KOPT-K1 (cell line): Measurements from ENCODE around the gene CIPC.

Experiments used
- H3K27ac ChIP-seq: fragments of 200-600 bp; sonication (generic); 2 replicates; pipeline ENCODE4 v1.5.1; 2016; ENCODE audit warnings: antibody characterized with exemption, mild to moderate bottlenecking, low read depth, low read length; ENCODE audit not compliant: poor library complexity, severe bottlenecking
- H3K36me3 ChIP-seq: fragments of 200-600 bp; sonication (generic); 2 replicates; pipeline ENCODE4 v1.5.1; 2017; ENCODE audit warnings: antibody characterized with exemption, mild to moderate bottlenecking, low read length, moderate library complexity; ENCODE audit not compliant: insufficient read depth
- H3K9me3 ChIP-seq: fragments of 200-600 bp; sonication (generic); 2 replicates; pipeline ENCODE4 v1.5.1; 2017; ENCODE audit warnings: antibody characterized with exemption, low read length, mild to moderate bottlenecking; ENCODE audit not compliant: insufficient read depth, poor library complexity, severe bottlenecking

The CIPC gene, protein sequence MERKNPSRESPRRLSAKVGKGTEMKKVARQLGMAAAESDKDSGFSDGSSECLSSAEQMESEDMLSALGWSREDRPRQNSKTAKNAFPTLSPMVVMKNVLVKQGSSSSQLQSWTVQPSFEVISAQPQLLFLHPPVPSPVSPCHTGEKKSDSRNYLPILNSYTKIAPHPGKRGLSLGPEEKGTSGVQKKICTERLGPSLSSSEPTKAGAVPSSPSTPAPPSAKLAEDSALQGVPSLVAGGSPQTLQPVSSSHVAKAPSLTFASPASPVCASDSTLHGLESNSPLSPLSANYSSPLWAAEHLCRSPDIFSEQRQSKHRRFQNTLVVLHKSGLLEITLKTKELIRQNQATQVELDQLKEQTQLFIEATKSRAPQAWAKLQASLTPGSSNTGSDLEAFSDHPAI

DNA sequence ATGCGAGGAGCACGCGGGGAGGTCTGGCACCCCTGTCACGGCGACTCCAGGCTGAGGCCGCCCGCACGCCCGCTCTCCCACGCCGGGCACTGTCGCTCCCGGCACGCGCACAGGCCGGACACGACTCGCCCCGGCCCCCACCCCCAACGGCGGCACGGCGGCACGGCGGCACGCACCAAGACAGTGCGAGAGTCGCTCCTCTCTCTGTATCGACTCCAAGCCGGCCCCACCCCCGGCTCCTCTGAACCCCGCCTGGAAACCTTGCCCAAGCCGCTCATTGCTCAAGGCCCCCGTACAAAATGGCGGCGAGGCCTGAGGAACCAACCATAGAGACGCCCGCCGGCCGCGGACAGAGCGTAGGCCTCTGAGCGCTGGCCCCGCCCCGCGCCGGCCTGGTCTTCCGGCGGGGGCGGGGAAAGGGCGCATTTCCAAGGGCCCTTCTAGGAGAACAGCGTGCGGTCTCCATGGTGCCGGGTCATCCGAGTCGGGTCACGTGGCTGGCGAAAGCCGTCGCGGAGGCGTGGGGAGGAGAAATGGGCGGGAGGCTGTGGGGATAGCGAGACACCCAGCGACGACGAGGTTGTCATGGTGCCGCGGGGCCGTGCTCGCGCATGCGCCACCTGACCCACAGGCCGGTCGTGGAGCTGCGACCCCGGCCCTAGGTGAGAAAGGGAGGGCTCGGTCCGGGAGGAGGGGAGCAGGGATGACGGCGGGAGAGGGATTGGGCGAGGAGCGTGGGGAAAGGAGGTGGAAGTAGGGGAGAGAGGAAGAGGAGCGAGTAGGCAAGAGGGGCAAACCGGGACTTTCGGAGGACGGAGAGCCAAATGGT is at the start of gene CIPC:
Gene CIPC (plus strand): TSS at position 559 of the 829 bp plus-strand sequence. CDS start 7,451 bp downstream, outside the sequence.
- Histone ChIP-seq H3K27ac (peak within 1 kb of the TSS; percentile 80), H3K36me3 (no peaks in the 10 kb centered on the region)

GRCh38 chr14:77051116-77051515 is 46.9 kb upstream of the CIPC start:
- no peaks in the 10 kb centered on the region for H3K9me3 ChIP-seq
- no peaks in the 10 kb centered on the region for H3K36me3 ChIP-seq
- no peak overlapping the region for H3K27ac ChIP-seq

More for the DNA sequence above, at the start of gene CIPC:
- H3K9me3 ChIP-seq = no peaks in the 10 kb centered on the region

- peak overlapping the region; percentile 39 for H3K27ac ChIP-seq
Measured at GRCh38 chr14:77052281-77053044, 45.6 kb upstream of the CIPC start.

DNA sequence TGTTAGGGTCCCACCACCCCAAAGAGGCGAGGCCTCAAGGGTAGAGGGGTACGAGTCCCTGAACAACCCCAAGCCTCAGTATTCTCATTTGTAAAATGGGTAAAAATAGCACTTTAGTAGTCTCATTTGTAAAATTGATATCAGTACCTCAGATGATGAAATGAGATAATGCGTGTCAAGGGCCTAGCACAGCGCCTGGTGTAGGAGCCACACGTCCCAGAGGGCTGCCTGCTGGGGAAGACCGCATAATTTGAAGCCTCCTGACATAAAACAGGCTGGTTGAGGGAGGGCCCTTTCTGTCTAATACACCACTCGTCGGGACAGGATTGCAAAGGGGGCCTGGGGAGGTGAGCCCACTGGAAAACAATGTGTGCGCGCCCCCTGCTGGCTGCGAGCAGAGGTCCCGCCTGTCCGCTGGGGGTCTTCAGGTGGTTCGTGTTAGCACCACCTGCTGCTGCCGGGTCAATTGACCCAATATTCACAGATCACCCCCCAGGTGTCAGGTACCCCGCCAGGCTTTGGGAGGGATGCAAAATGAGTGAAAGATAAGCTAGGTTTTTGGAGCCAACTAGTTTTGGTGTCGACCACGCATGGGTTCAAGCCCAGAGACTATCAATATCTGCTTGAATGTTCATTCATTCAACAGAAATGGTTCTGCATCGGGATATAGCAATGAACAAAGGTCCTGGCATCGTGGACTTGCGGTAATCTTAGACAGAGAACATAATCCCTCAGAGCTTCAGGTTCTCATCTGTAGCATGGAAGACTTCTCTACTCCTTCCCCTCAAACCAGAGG is 44.8 kb upstream of the CIPC start:
- peak overlapping the region; percentile 39 for H3K27ac ChIP-seq

More at GRCh38 chr14:77052281-77053044, 45.6 kb upstream of the CIPC start:
- Histone ChIP-seq H3K36me3 (no peaks in the 10 kb centered on the region), H3K9me3 (no peaks in the 10 kb centered on the region)

GRCh38 chr14:77055306-77055705 is 42.8 kb upstream of the CIPC start:
- Histone ChIP-seq H3K36me3 (no peaks in the 10 kb centered on the region), H3K27ac (no peak overlapping the region), H3K9me3 (no peaks in the 10 kb centered on the region)

More for the DNA sequence above, 44.8 kb upstream of the CIPC start:
- H3K36me3 ChIP-seq = no peaks in the 10 kb centered on the region
- H3K9me3 ChIP-seq = no peaks in the 10 kb centered on the region

GRCh38 chr14:77055981-77056380 is 42.1 kb upstream of the CIPC start:
- no peaks in the 10 kb centered on the region for H3K36me3 ChIP-seq
- no peaks in the 10 kb centered on the region for H3K9me3 ChIP-seq
- no peak overlapping the region for H3K27ac ChIP-seq

- H3K9me3 ChIP-seq = no peaks in the 10 kb centered on the region
- H3K36me3 ChIP-seq = no peaks in the 10 kb centered on the region
- no peak overlapping the region for H3K27ac ChIP-seq
Measured at GRCh38 chr14:77058117-77058516, 39.9 kb upstream of the CIPC start.

- Histone ChIP-seq H3K27ac (no peak overlapping the region), H3K36me3 (no peaks in the 10 kb centered on the region)
Measured at GRCh38 chr14:77058785-77059184, 39.3 kb upstream of the CIPC start.

GRCh38 chr14:77059276-77059915 is 38.7 kb upstream of the CIPC start:
- Histone ChIP-seq H3K27ac (no peak overlapping the region), H3K36me3 (no peaks in the 10 kb centered on the region), H3K9me3 (no peaks in the 10 kb centered on the region)

More at GRCh38 chr14:77058785-77059184, 39.3 kb upstream of the CIPC start:
- H3K9me3 ChIP-seq = no peaks in the 10 kb centered on the region

DNA sequence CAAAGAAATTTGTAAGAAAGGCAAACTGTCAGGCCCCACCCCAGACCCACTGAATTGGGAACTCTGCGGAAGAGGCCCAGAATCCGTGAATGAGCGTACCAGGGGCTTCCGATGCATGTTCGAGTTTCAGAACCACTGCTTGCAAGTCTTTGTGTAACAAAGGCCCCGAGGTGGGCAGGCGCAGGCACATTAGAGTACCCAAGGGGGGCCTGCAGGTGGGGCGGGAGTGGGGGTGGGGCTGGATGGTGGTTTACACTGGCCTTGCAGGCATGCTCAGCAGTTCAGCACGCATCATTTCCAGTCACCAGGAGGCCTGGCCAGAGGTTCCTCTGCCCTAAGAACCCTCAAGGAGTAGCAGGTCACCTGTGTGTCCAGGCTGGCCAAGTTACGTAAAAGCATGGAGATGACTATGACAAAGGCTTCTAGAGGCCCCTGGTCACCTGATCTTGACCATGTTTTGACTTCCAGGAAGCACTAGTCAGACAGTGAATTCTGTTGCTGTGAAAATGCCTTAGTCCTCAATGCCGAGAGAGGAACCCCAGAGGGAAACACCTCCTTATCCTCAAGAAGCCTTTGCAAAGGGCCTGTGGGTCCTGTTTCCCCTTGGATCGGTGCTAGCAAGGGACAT is 36.3 kb upstream of the CIPC start:
- Histone ChIP-seq H3K27ac (peak overlapping the region; percentile 31), H3K36me3 (no peaks in the 10 kb centered on the region)

DNA sequence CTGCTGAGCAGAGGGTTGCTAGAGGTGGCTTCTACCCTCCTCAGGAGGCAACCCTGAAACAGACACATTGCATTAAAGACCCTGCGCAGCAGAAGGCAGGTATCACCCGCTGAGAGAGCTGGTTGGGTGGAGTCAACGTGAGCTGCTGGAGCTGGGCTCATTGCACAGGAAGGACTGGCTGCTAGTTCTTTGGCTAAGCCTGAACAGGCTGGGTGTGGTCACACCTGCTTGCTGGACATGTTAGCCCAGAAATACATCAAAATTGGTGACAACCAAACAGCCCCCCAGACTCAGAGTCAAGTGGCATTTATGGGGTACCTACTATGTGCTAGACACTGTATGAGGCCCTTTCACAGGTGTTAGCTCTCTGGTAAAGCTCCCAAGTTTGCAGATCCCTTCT is 35.8 kb upstream of the CIPC start:
- Histone ChIP-seq H3K36me3 (no peaks in the 10 kb centered on the region), H3K9me3 (no peaks in the 10 kb centered on the region), H3K27ac (peak overlapping the region; percentile 31)

More for the DNA sequence above, 36.3 kb upstream of the CIPC start:
- H3K9me3 ChIP-seq = no peaks in the 10 kb centered on the region

GRCh38 chr14:77063571-77064171 is 34.4 kb upstream of the CIPC start:
- Histone ChIP-seq H3K9me3 (no peaks in the 10 kb centered on the region), H3K27ac (no peak overlapping the region)

GRCh38 chr14:77064521-77065178 is 33.4 kb upstream of the CIPC start:
- H3K9me3 ChIP-seq = no peaks in the 10 kb centered on the region
- no peaks in the 10 kb centered on the region for H3K36me3 ChIP-seq
- H3K27ac ChIP-seq = no peak overlapping the region

More at GRCh38 chr14:77063571-77064171, 34.4 kb upstream of the CIPC start:
- H3K36me3 ChIP-seq = no peaks in the 10 kb centered on the region
